ENCODE data around the gene ARL2.

Gene ARL2

GRCh38 chr11:64987998-64988854 is 25.7 kb upstream of the ARL2 start:
- Histone ChIP-seq H3K4me2 (peak overlapping the region in 7 of 11 experiments; percentile 83 to 97 (median 94); a peak in 9 of 22 replicates), H3K9ac (no peak overlapping the region)
- no peak for TF ChIP-seq Cebpa-rat (IDR thresholded peaks at IDR 0.05)

GRCh38 chr11:64989416-64989815 is 24.5 kb upstream of the ARL2 start:
- Histone ChIP-seq H3K9me3 (replicated peaks in 1 of 11) (no peaks in the 10 kb centered on the region), H3K36me3 (peaks cover 0 to 11% (median 0%) of the 10 kb centered on the region in 11 experiments; a peak in 1 of 22 replicates), H3K4me3 (peak overlapping the region in 3 of 10 experiments; percentile 37 to 55 (median 45); a peak in 3 of 20 replicates), H4K20me1 (no peaks in the 10 kb centered on the region), H3K4me1 (peaks cover 20 to 54% (median 41%) of the 10 kb centered on the region in 10 experiments), H3K9ac (no peak overlapping the region), H3K4me2 (peak overlapping the region; percentile 83 to 97 (median 89)), H3K27me3 (no peaks in the 10 kb centered on the region), H3K27ac (peak overlapping the region in 6 of 11 experiments; percentile 12 to 34 (median 26); a peak in 8 of 22 replicates)
- TF ChIP-seq Cebpa-rat (IDR thresholded peaks at IDR 0.05): no peak

More at GRCh38 chr11:64987998-64988854, 25.7 kb upstream of the ARL2 start:
- Histone ChIP-seq H3K9me3 (replicated peaks in 1 of 11) (no peaks in the 10 kb centered on the region), H4K20me1 (no peaks in the 10 kb centered on the region), H3K4me3 (no peak overlapping the region), H3K27me3 (no peaks in the 10 kb centered on the region), H3K36me3 (peaks cover 0 to 11% (median 0%) of the 10 kb centered on the region in 11 experiments; a peak in 1 of 22 replicates), H3K4me1 (peaks cover 20 to 63% (median 41%) of the 10 kb centered on the region in 10 experiments), H3K27ac (no peak overlapping the region)

GRCh38 chr11:64990222-64990923 is 23.6 kb upstream of the ARL2 start:
- Histone ChIP-seq H3K4me2 (peak overlapping the region; percentile 83 to 97 (median 89)), H3K36me3 (peaks cover 0 to 11% (median 0%) of the 10 kb centered on the region in 11 experiments; a peak in 1 of 22 replicates), H3K27ac (peak overlapping the region in 7 of 11 experiments; percentile 1 to 42 (median 27); a peak in 8 of 22 replicates), H3K4me1 (peaks cover 19 to 49% (median 37%) of the 10 kb centered on the region in 10 experiments), H3K9me3 (replicated peaks in 1 of 11) (no peaks in the 10 kb centered on the region), H3K27me3 (no peaks in the 10 kb centered on the region), H3K4me3 (peak overlapping the region in 5 of 10 experiments; percentile 6 to 55 (median 37); a peak in 7 of 20 replicates), H3K9ac (peak overlapping the region in 7 of 11 experiments; percentile 10 to 43 (median 36); a peak in 7 of 22 replicates), H4K20me1 (no peaks in the 10 kb centered on the region)
- no peak for TF ChIP-seq Cebpa-rat (IDR thresholded peaks at IDR 0.05)

- Histone ChIP-seq H3K9me3 (replicated peaks in 1 of 11) (no peaks in the 10 kb centered on the region), H3K4me1 (peaks cover 52 to 69% (median 59%) of the 10 kb centered on the region in 10 experiments), H4K20me1 (no peaks in the 10 kb centered on the region), H3K4me2 (no peak overlapping the region), H3K4me3 (no peak overlapping the region), H3K27ac (no peak overlapping the region), H3K9ac (no peak overlapping the region), H3K27me3 (no peaks in the 10 kb centered on the region), H3K36me3 (peaks cover 0 to 11% (median 0%) of the 10 kb centered on the region in 11 experiments; a peak in 1 of 22 replicates)
- no peak for TF ChIP-seq Cebpa-rat (IDR thresholded peaks at IDR 0.05)
Measured at GRCh38 chr11:64994318-64994717, 19.6 kb upstream of the ARL2 start.

DNA sequence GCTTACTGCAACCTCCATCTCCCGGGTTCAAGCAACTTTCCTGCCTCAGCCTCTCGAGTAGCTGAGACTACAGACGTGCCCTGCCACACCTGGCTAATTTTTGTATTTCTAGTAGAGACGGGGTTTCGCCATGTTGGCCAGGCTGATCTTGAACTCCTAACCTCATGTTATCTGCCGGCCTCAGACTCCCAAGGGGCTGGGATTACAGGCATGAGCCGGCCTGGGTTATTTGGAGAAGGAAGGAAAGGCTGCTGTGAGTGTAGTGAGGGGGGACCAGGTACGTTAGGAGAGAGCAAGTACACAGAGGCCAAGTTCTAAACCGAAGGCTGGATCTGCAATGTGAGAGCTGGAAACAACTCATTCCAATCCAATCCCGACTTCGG is 17.6 kb upstream of the ARL2 start:
- peak overlapping the region; percentile 29 to 71 (median 51); a peak in 19 of 22 replicates for H3K27ac ChIP-seq
- H3K27me3 ChIP-seq: no peaks in the 10 kb centered on the region
- peak overlapping the region in 7 of 10 experiments; percentile 6 to 59 (median 51); a peak in 12 of 20 replicates for H3K4me3 ChIP-seq
- no peak for TF ChIP-seq Cebpa-rat (IDR thresholded peaks at IDR 0.05)
- H3K9me3 ChIP-seq (replicated peaks in 1 of 11): no peaks in the 10 kb centered on the region
- peak overlapping the region; percentile 76 to 94 (median 87) for H3K4me2 ChIP-seq
- no peaks in the 10 kb centered on the region for H4K20me1 ChIP-seq
- H3K4me1 ChIP-seq: peaks cover 36 to 51% (median 39%) of the 10 kb centered on the region in 10 experiments
- H3K36me3 ChIP-seq: peaks cover 0 to 11% (median 0%) of the 10 kb centered on the region in 11 experiments; a peak in 1 of 22 replicates
- H3K9ac ChIP-seq: peak overlapping the region; percentile 13 to 74 (median 48); a peak in 19 of 22 replicates

GRCh38 chr11:64996710-64997380 is 17.1 kb upstream of the ARL2 start, which contains the start of gene BATF2:
BATF2 (minus strand) TSS chr11:64996971; CDS start chr11:64996914, 57 bp downstream.
- no peak for TF ChIP-seq Cebpa-rat (IDR thresholded peaks at IDR 0.05)
- H3K9me3 ChIP-seq (replicated peaks in 1 of 11): no peaks in the 10 kb centered on the region
- H3K4me1 ChIP-seq: peaks cover 34 to 46% (median 38%) of the 10 kb centered on the region in 10 experiments
- peak within 1 kb of the TSS in 7 of 10 experiments; percentile 6 to 59 (median 51); a peak in 12 of 20 replicates for H3K4me3 ChIP-seq
- peak within 1 kb of the TSS; percentile 13 to 74 (median 48); a peak in 20 of 22 replicates for H3K9ac ChIP-seq
- peak within 1 kb of the TSS; percentile 29 to 71 (median 54); a peak in 20 of 22 replicates for H3K27ac ChIP-seq
- no peaks in the 10 kb centered on the region for H3K27me3 ChIP-seq
- no peaks in the 10 kb centered on the region for H4K20me1 ChIP-seq
- peaks cover 0 to 9% (median 0%) of the 10 kb centered on the region in 11 experiments; a peak in 1 of 22 replicates for H3K36me3 ChIP-seq
- H3K4me2 ChIP-seq: peak within 1 kb of the TSS; percentile 76 to 94 (median 87)

GRCh38 chr11:64998141-64998540 is 15.8 kb upstream of the ARL2 start:
- no peaks in the 10 kb centered on the region for H4K20me1 ChIP-seq
- no peak overlapping the region for H3K4me3 ChIP-seq
- peaks cover 31 to 42% (median 38%) of the 10 kb centered on the region in 10 experiments for H3K4me1 ChIP-seq
- no peak for TF ChIP-seq Cebpa-rat (IDR thresholded peaks at IDR 0.05)
- peak overlapping the region in 2 of 11 experiments; percentile 22 to 69; a peak in 1 of 22 replicates for H3K27ac ChIP-seq
- H3K27me3 ChIP-seq: no peaks in the 10 kb centered on the region
- no peaks in the 10 kb centered on the region for H3K9me3 ChIP-seq (replicated peaks in 1 of 11)
- H3K4me2 ChIP-seq: peak overlapping the region in 10 of 11 experiments; percentile 39 to 93 (median 54); a peak in 18 of 22 replicates
- peak overlapping the region in 1 of 11 experiments; percentile 31; a peak in 1 of 22 replicates for H3K9ac ChIP-seq
- H3K36me3 ChIP-seq: no peaks in the 10 kb centered on the region
